GM18870 (cell line): ENCODE data around the gene RIOK1.
"Not testable (repeated sequence)": the region's sequence is repeated elsewhere in the genome, so short reads cannot be mapped to it uniquely, and the experiment has no call there.

ENCODE experiments used
- ATAC-seq: cut with Tn5 transposase; IDR thresholded peaks from one replicate; pipeline ENCODE4 v1.9.1; 2021; ENCODE audit warnings: moderate library complexity; ENCODE audit not compliant: unreplicated experiment

Gene RIOK1

DNA sequence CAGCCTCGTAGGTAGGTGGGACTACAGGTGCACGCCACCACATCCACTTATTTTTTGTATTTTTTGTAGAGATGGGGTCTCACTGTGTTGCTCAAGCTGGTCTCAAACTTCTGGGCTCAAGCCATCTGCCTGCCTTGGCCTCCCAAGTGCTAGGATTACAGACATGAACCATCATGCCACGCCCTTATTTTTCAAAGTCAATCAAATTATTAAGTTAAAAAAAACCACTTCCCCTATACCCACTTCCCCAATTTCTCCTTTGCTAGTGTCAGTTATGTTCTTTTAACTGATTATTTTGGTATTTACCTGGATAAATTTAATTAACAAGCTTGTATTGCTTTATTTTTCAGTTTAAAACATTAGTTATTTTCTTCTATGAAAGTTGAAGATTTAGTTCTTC lies 49.6 kb downstream of the RIOK1 start:
- no peak for ATAC-seq

DNA sequence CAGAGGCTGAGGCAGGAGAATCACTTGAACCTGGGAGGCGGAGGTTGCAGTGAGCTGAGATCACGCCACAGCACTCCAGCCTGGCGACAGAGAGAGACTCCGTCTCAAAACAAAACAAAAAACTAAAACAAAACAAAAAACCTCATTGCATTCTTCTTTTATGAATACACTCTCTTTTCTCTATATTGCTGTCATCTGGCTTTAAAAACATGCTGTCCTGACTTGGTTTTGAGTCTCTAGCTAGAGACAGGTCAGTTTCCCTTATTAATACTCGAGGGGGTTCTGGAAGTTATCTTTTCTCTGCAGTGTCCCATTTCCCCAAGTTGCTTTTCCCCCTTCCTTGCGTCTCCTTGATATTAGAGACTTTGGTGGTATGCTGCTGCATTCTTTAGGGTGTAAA lies 50.9 kb downstream of the RIOK1 start:
- ATAC-seq, result no peak

GRCh38 chr6:7441048-7441775 lies 51.6 kb downstream of the RIOK1 start:
- no peak for ATAC-seq

GRCh38 chr6:7442467-7442866 lies 52.9 kb downstream of the RIOK1 start:
- ATAC-seq, result no peak

GRCh38 chr6:7445101-7445500 lies 55.5 kb downstream of the RIOK1 start:
- ATAC-seq, result no peak

- no peak for ATAC-seq
Observed at GRCh38 chr6:7445885-7446461, 56.4 kb downstream of the RIOK1 start.

DNA sequence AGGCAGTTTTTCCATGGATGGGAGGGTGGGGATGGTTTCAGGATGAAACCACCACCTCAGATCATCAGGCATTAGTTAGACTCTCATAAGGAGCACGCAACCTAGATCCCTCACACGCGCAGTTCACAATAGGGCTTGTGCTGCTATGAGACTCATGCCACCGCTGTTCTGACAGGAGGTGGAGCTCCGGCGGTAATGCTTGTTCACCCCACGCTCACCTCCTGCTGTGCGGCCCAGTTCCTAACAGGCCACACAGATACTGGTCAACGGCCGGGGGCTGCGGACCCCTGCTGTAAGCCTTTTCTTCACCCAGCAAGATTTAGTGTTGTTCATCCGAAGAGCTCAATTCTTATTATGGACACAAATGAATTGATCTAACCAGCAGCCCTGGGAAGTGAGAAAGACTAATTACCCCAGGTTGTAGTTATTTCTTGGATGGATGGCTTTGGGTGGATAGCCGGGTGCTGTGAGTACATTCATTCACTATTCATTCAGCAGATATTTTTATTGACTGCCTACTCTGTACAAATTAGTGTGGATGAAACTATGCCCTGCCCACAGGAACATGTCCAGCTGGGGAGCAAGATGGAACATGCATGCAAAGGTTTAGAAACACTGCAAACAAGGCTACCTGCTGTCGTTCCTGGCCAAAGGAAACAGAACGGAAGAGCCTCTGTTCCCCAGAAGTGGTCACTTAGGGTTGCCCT lies 57.2 kb downstream of the RIOK1 start:
- ATAC-seq, result no peak

- ATAC-seq, result no peak
Observed at GRCh38 chr6:7448232-7448631, 58.6 kb downstream of the RIOK1 start.

GRCh38 chr6:7449018-7449417 lies 59.4 kb downstream of the RIOK1 start:
- ATAC-seq, result no peak

- ATAC-seq, result no peak
Observed at GRCh38 chr6:7451326-7451725, 61.7 kb downstream of the RIOK1 start.

DNA sequence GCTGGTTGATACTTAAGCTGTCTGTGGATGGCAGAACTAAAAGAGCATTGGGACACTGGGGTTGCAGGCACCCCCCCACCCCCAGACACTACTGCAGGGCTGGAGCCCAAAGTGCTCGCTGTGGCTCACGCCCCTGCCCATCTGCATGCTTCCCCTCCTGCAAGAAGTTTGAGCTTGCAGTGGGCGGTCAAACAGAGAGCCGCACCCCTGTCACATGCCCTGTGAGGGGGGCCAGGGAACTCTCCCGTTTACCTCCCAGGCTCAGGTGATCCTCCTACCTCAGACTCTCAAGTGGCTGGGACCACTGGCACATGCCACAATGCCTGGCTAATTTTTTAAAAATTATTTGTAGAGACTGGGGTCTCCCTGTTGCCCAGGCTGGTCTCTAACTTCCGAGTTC lies 63.3 kb downstream of the RIOK1 start:
- ATAC-seq, result no peak

- ATAC-seq, result no peak
Observed at GRCh38 chr6:7454696-7455358, 65.2 kb downstream of the RIOK1 start.

GRCh38 chr6:7456302-7456701 lies 66.7 kb downstream of the RIOK1 start:
- ATAC-seq, result not testable (repeated sequence)

DNA sequence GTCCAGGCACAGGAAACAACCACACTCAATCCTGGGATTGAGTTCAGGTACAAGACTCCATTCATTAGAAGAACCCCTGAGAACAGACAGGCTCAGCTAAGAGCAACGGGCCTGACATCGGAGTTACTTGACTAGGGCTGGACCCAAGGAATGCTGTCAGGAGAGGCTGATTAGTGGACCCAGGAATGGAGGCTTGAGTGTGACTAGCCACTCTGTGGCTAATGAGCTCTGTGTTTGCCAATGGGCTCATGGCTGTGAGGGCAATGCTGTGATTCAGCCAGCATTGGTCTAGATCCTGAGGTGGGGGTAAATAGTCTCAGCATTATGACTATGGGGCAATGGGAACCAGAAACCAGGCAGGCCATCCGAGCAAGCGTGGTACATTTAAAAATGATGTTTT lies 71.8 kb downstream of the RIOK1 start:
- ATAC-seq, result no peak

DNA sequence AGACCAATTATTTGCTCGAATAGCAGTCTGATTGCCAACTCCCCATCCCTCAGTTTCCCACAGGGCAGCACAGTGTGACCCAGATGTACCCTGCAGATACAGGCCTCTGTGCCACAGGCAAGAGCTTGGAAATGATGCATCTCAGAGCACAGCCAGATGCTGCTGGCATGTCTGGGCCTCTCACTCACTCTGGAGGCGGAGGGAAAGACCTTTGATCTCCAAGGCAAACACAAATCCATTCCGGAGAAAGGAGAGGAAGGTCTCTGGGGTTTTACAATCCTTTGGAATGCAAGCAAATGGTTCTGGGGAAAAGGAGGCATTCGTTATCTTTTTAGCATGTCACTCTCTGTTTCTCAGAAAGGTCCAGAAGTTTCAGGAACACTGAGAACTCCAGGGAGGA lies 74.2 kb downstream of the RIOK1 start:
- ATAC-seq, result no peak

GRCh38 chr6:7467007-7467897 lies 77.6 kb downstream of the RIOK1 start:
- no peak for ATAC-seq
